Caki2 (cell line): ENCODE measurements around the gene MAPKAPK3. TPM values are rescaled to one million over a fixed set of nuclear protein-coding genes. Genes with fewer than 3 reads are reported as not detected.

ENCODE experiments used
- DNase-seq: peaks from one replicate; pipeline ENCODE4 v3.0.0-alpha.2; 2015; ENCODE audit warnings: low read depth
- in situ Hi-C: cut with HindIII; loops from 2 replicates; pipeline ENCODE4 v1.10.0; 2016; ENCODE audit warnings: low sequenced_read_pairs, low pct_unique_long_range_greater_than_20kb, mixed read lengths
- total RNA-seq: library from RNA; depleted of rRNA; stranded (reverse); fragments of >200 nt; shearing (Covaris generic); gene quantifications from 2 replicates; pipeline ENCODE4 v1.2.3, GENCODE V29; 2014; ENCODE audit warnings: low replicate concordance

MAPKAPK3 gene
- total RNA-seq, 1 experiment from 2014 or later: 238 TPM

DNA sequence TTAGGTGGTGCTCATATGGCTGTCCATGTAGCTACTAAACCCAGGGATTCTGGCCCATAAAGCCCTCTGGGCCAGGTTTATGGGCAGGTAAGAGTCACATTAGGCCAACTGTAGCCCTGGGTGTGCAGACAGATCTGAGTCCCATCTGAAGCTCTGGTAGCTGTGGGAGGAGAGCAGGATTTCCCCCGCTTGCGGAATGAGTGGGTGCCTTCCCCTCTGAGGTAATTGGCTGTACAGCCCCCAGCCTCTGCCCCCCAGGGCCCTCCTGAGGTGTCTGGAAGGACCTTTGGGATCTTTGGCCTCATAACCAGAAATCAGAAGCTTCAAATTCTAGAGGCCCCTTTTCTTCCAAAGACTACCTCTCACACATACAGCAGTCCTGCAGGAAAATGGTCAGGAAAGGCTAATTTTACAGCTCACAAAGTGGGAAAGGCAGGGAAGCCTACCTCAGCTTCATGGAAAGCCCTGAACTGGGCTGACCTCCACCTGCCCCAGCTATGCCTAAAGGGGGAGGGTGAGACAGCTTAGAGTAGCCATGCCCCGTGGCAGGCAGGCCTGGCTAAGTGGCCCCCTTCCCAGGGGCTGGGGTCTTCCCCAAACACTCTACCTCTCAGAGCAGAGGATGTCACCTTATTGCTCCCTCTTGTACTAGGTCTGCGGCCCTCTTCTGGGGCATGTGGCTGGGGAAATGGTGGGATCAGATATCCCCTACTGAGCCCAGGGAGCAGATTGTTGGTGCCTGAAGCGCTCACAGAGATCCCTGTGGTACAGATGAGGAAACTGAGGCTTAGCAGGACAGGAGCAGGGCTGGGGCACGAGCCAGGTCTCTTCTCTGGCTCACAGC is 30.8 kb upstream of the MAPKAPK3 start:
- no peak for DNase-seq
- in situ Hi-C loops: no loop called here

DNA sequence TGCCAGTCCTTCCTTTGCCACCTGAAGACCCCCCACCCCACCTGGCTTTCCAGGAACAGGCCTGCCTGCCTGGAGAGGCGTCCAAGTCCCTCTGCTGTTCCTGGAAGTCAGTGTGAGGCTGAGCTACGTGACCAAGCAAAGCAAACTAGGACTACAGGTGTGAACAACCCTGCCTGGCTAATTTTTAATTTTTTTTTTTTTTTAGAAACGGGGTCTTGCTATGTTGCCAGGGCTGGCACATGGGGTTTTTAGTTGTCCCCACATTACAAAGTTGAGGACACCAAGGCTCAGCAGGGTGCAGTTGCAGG is 30.2 kb upstream of the MAPKAPK3 start:
- DNase-seq: no peak
- in situ Hi-C loops: no loop called here

DNA sequence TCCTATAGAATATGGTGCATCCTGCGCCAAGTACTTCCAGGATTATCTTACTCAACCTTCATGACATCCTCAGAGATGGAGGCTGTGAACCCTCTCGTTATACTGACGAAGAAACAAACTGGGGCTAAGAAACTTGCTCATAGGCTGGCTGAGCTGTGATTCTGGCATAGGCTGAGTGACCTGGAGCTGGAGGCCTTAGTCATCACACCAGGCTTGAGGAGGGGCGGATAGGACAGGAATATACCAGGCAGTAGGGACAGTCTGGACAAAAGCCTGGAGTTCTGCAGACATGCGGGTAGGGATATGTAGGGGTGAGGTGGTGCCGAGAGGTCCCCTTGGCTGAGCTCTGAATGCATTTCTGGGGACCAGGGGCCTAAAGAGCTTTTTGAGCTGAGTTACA is 29.6 kb upstream of the MAPKAPK3 start:
- in situ Hi-C loops: no loop called here
- DNase-seq: no peak

DNA sequence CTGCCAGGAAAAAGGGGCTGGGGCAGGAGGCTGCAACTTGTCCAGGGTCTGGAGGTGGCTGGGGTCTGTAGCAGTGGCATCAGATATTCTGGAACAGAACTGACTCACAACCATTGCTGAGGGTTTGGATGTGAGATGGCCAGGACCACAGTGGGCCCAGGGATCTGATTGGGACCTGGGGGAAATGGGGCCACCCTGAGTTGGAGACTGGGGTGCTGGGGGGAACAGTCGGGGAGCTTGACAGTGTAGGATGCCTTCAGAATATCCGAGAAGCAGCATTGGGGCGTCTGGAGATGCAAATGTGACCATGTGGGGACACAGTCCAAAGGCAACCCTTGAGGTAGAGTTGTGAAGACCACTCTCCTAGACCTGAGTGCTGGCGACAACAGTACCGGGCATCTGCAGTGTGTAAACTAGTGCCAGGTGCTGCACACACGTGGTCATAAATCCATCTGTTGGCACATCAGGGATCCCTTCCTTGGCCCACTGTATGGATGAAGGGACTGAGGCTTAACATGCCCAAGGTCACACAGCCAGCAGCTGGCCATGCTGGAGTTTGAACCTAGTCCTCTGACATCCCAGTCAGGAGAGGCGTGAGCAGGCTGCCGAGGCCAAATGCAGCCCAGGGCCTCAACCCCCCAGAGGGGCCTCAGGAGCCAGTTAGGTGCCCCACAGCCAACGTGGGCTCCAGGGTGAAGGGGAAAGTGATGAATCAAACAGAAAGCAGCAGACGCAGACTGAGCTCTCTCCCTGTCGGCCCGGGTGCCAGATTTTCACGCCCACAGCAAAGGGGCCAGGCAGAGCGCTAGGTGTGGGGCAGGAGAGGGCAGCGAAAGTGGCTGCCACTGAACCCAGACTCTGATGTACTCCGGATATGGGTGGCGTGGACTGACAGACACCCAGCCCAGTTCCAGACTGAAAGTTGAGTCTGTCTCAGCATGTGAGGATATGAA is 28.9 kb upstream of the MAPKAPK3 start:
- in situ Hi-C loops: no loop called here
- DNase-seq: no peak

DNA sequence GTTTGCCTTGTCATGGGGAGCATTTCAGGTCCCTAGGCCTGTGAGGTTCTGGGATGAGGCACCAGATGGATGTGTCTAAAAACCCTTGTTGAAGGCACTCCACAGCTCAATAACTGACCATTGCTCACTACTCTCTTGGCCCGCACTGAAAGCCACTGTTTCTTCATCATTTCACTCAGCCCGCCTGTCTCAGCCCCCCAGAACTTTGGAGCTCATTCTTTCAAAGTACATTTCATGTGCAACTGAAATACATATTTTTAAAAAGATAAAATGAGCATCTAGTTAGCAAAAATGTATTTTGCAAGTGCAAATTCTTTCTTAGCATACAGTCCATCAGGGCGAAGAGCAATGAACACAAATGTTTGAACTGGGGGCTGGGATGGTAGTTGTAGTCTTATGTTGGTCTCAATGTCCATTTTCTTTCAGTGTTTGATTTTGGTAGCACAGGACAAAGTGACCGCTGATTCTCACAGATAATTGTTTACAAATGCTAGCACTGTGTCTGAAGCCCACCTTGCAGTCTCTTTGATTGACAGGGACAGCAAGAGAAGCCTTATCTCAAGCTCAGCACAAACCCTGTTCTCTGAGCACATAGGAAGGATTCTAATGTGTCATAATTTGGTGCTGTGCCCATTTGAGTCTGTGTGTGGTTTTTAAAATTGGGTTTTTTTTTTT is 28.1 kb upstream of the MAPKAPK3 start:
- DNase-seq: no peak
- in situ Hi-C loops: no loop called here

DNA sequence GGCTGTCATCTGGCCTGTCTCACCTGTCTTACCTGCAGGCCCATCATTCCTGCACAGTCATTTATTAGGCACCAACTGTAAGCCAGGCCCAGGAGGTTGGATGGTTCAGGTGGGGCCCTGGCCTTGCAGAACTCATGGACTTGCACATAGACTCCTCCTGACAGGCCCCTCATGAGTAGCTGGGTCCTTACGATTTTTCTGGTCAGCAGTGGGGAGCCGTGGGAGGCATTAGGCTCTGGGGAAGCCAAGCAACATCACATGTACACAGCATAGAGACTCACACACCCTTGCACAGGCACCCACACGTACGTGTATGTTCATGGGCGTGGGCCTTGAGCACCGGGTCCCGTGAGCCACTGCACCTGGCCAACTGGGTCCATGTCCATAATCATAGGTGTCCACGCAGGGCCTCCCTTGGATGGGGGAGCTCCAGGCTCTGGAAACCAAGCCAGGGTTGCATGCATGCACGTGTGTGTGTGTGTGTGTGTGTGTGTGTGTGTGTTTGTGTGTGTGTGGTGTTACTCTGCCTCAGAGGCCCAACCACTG is 25.7 kb upstream of the MAPKAPK3 start:
- DNase-seq: no peak
- in situ Hi-C loops: no loop called here

DNA sequence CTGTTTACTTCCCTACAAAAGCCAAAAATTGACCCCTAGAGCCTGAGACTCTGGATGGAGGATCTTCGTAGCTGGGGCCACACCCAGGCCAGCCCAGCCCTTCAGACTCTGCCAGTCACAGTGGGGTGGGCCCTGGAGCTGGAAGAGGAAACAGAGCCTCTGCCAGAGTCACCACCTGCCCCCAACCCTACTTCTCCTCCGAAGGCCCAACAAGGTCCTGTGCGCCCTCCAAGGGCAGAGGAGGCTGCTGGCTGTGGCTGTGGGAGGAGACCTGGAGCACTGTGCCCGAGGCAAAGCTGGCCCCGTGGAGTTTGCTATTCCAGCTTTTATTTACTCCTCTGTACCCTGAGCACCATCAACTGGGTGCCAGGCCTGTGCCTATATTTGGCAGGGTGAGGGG is 24.4 kb upstream of the MAPKAPK3 start:
- in situ Hi-C loops: no loop called here
- DNase-seq: no peak

DNA sequence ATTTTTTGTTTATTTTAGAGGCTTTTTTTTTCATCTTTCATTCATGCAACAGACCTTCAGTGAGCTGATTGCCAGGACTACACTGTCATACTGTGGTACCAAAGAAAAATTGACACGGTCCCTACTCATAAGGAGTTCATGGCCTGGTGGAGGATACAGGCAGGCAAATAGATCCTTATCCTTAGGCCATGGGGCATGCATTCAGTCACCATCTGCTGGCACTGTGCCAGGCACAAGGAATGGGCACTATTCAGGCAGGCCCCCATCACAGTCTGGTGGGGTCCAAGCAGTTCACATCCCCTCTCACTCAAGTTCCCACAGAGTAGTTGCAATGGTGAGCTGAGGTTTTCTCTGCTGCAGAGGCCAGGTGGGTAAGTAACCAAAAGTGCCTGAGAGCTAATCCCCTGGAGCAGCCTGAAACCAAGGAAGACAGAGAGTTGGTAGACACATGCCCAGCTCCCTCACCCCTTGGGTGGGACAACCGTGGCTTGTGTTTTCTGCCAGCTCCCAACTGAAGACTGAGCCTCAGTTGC is 22.6 kb upstream of the MAPKAPK3 start:
- in situ Hi-C loops: no loop called here
- no peak for DNase-seq

DNA sequence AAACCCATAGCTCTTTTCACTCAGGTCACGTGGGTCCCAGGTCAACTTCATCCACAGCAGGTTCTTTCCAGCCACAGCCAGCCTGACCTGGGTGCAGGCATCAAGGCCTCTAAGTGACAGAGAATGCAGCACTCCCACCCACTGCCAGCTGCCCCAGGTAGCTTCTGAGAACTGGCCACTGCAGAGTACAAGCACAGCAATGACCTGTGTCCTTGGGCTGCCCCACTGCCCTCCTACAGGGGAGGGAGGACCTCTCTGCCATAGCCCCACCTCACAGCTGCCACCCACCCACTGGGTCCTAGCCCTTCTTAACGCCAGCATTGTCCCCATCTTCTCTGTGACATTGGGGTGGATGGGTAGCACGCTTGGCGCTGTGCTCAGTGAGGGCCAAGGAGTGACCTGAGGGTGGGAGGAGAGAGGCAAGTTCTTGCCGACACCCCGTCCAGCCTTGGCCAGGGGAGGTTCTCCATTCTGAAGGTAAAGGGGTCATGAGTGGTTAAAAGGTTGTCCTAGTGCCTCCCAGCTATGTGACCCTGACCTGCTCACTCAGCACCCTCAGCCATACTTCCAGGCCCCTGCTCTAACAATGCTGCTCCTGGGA is 17.7 kb upstream of the MAPKAPK3 start:
- in situ Hi-C loops: no loop called here
- no peak for DNase-seq

DNA sequence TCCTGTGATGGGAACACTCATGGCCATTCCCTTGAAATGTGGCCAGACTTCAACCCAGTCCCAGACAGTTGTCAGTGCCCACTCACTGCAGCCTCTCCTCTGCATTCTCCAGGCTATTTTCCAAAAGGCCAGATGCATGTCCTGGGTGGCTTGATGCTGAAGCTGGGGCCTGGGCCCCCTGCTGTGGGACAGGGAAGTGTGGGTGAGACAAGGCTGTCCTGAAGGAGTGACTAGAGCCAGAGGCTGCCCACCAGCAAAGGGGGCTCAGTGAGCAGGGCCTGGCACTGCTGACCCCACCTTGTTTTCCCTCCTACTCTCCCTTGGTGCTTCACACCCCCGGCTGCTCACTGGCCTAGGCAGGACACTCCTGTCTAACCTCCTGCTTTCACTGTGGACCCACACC is 17.2 kb upstream of the MAPKAPK3 start:
- in situ Hi-C loops: no loop called here
- no peak for DNase-seq

DNA sequence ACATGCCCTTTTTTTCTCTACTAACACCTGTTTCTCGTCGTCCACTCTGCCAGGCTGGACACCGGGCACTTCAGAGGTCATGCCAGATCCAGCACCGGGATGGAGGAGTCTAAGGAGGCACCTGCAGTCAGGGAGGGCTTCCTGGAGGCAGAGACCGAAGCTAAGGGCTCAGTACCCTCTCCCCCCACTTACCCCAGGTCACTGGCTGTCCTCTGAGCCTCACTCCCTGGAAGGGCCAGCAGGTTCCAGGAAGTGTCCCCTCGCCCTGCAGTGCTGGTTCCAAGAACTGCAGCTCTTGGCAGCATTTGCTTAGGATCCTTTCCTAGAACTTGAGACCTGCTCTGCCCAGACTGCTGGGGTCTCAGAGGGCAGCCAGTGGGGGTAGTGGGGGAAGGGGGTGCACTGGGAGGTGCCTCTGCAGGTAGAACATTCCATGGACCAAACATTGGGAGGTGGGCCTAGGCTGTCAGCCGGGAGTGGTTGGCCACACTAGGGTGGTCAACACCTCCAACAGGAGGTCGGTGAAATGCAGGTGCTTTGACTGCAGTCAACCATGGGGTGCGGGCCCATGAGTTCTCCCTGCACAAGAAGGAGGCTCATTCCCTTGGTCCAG is 16.7 kb upstream of the MAPKAPK3 start:
- in situ Hi-C loops: no loop called here
- no peak for DNase-seq

DNA sequence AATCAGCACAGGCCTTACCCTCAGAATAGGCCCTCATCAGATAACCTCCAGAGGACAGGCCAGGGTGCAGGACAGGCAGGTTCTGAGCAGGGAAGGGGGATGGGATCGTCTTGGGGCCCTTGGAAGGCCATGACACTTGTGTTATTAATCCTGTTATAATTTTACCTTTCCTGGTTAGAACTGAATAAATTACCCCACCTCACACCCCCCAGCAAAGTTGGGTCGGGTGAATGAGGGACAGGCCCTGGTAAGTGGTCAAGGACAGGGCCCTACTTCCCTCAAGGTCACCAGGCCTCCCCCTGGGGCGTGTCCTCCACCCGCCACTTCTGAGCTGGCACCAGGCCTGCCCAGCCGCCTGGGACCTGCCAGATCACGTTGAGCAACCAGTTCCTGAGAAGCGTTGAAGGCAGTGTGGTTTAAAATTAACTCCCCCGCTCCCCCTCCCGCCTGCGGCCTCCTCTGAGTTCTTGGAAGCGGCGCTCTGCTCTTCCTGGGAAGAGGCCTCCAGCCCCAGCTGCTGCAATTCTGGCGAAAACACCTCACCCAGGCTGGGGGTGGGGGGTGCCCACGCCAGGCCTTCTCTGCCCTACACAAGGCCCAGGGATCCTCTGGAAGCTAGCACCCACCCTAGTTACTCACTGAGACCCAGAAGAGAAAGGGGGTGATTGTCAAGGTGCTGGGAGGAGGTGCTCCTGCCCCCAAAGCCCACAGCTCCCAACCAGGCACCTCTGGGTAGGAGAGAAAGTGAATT is 15.9 kb upstream of the MAPKAPK3 start:
- in situ Hi-C loops: no loop called here
- peak; percentile 94 for DNase-seq

DNA sequence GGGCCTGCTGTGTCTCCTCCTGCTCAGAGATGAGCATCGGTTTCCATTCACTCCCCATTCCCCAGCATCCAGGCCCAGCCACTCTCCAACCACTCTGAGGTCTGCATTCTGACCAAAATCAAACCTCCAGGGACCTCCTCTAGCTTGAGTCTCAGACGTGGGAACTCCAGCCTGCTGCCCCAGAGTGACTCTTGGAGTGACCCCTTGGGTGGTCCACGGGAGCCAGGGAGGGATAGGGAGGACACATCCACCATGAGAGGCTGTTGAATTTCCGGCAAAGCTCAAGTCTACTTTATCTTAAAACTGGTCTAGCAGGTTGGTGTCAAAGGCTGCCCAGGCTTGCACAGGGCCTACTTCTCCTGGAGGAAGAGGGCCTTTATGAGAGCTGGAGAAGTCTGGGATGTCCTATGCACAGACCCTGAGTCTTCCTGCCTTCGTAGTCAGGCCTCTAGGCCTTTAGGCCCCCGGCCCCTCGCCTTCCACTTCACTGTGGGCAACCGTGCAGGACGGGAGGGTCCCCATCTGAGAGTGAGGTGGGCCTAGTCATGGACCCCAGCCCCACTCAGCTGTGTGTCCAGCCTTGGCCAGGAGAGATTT is 14.3 kb upstream of the MAPKAPK3 start:
- no peak for DNase-seq
- in situ Hi-C loops: no loop called here

DNA sequence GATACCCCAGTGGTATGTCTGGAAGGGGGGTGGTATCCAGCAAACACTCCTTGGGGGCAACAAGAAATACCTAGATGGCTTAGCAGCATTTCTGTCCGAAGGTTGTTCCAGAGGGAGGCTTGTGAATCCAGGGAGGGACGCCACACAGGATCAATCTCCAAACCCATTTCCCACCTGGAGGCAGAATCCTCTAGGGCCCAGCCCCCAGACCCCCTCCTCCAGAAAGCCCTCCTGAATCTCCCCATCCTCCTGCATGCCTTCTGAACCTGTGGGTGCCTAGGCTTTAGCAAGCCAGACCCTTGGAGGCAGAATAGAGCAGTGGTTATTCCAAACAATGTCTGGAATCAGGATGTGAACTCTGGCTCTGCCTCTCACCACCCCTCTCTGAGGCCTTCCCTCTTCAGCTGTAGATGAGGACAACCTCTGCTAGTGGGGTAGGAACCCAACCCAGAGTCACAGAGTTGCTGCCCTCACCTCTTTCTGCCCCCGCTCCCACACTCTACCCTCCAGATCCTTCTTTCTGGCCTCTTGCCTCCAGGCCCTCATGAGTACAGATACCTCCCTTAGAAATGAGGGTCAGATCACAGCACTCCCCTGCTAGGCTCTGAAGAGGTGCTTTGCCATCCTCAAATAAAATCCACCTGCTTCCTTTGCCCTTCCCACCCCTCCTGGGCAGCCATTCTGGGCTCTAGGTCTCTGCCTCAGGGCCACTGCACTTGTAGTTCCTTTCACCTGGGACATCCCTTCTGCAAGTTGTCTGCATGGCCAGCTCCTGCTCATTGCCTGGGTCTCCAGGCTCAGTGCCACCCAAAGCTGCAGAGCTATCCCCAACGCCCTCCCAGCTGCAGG is 13.5 kb upstream of the MAPKAPK3 start:
- in situ Hi-C loops: no loop called here
- DNase-seq: no peak

DNA sequence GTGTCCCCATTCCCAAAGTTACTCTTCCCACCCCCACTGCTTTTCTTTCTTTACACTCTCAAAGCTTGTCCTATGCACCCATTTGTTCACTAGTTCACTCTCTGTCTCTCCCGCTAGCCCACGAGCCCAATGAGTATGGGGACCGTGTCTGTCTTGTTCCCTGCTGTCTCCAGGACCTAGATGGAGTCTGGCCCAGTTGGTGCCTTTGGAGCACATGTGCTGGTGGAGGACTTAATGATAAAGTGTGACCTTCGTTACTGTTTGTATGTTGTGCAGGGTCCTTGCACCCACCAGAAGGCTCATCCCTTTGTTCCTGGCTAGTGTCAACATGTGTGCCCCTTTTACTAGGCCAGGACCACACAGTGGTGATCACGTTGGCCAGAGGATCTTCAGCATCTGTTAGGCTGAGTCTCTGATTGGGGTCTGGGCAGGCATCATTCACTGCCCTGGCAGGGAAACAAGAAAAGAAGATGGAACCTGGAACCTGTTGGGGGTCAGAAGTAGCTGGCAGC is 12.8 kb upstream of the MAPKAPK3 start:
- in situ Hi-C loops: no loop called here

More for the DNA sequence above, 12.8 kb upstream of the MAPKAPK3 start:
- no peak for DNase-seq
